ENCODE measurements around the gene LYPD6B. TPM values are rescaled to one million over a fixed set of nuclear protein-coding genes. Genes with fewer than 3 reads are reported as not detected.

Gene LYPD6B
- total RNA-seq, 1 donor from 2014 or later = not detected

DNA sequence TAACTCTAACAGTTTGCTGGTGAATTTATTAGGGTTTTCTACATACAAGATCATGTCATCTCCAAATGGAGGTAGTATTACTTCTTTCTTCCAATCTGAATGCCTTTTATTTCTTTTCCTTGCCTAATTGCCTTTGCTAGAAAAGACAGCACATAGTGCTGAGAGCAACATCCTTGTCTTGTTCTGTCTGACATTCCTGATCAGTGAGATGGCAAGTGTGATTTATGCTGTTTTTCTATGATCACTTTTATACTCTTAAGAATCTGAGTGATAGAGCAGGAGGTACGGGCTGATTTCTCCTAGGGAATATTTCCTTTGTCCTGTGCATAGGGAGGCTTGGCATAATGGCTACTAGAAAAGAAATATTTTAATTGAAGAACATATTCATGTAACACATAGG lies 17.3 kb downstream of the LYPD6B start:
- Mint-ChIP-seq H3K27ac (ENCODE audit: unreplicated experiment) (no peak overlapping the region), H3K36me3 (ENCODE audit: low read depth) (no peaks in the 10 kb centered on the region), H3K4me3 (no peak overlapping the region), H3K9me3 (no peaks in the 10 kb centered on the region), H3K27me3 (ENCODE audit: low read depth) (peaks cover 2% of the 10 kb centered on the region), H3K4me1 (no peaks in the 10 kb centered on the region)
- TF ChIP-seq, protein P1, sequence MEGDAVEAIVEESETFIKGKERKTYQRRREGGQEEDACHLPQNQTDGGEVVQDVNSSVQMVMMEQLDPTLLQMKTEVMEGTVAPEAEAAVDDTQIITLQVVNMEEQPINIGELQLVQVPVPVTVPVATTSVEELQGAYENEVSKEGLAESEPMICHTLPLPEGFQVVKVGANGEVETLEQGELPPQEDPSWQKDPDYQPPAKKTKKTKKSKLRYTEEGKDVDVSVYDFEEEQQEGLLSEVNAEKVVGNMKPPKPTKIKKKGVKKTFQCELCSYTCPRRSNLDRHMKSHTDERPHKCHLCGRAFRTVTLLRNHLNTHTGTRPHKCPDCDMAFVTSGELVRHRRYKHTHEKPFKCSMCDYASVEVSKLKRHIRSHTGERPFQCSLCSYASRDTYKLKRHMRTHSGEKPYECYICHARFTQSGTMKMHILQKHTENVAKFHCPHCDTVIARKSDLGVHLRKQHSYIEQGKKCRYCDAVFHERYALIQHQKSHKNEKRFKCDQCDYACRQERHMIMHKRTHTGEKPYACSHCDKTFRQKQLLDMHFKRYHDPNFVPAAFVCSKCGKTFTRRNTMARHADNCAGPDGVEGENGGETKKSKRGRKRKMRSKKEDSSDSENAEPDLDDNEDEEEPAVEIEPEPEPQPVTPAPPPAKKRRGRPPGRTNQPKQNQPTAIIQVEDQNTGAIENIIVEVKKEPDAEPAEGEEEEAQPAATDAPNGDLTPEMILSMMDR (conservative IDR thresholded peaks at IDR 0.05) = no peak
- no peak for DNase-seq (ENCODE audit: low read depth, low spot score)

DNA sequence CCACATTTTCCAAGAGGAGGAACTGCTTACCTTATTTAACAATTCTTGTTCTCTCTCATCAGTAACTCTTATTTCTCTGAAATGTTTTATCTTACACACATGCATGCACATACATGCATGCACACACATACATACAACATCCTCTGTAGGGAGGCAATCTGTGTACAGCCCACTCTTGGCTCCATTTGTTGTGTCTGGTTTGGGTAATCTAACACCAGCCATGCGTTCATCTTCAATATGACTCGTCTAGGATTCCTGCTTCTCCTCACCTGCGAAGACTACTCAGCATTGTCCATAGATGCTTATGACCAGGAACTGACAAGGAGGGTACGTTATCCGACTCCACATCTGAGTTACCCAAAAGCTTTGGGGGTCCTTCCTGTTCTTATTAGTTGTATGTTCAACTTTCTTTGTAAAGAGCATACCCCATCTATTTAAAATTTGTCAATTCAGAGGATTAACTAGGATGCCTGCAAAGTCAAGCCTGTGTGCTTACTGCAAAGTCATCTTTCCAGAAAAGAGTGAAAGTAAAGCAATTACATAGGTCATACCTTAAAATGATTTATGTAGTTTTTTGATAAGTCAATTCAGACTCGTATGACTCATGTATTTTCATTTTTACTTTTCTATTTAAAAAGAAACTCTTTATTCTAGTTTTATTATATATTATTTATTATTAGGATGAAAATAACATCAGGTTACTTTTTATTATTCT lies 18.2 kb downstream of the LYPD6B start:
- Mint-ChIP-seq H3K4me3 (no peak overlapping the region), H3K9me3 (no peaks in the 10 kb centered on the region), H3K4me1 (no peaks in the 10 kb centered on the region), H3K36me3 (ENCODE audit: low read depth) (no peaks in the 10 kb centered on the region), H3K27me3 (ENCODE audit: low read depth) (peaks cover 2% of the 10 kb centered on the region), H3K27ac (ENCODE audit: unreplicated experiment) (no peak overlapping the region)
- no peak for DNase-seq (ENCODE audit: low read depth, low spot score)
- TF ChIP-seq, protein P1 (conservative IDR thresholded peaks at IDR 0.05) = no peak

DNA sequence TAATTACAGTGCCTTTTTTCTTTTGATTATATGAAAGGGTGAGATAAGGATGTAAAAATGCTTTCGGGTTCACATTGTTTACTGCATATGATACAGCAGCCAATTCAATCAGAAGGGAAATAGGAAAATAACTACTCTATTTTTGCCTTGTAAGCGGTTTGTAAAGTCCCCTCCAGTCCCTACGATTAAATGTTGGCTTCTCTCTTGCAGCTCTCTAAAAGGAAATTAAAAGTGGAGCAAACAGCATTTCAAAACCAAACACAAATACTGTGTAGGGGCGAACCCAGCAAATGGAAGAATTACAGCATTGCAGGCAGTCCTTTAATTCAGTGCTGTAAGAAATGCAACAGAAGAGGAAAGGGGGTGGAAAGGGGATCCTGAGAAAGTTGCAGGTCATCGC lies 18.9 kb downstream of the LYPD6B start:
- TF ChIP-seq, protein P1 (conservative IDR thresholded peaks at IDR 0.05) = no peak
- H3K4me3 Mint-ChIP-seq = no peak overlapping the region
- no peaks in the 10 kb centered on the region for H3K9me3 Mint-ChIP-seq
- H3K4me1 Mint-ChIP-seq = no peaks in the 10 kb centered on the region
- H3K36me3 Mint-ChIP-seq (ENCODE audit: low read depth) = no peaks in the 10 kb centered on the region
- DNase-seq (ENCODE audit: low read depth, low spot score) = no peak
- H3K27me3 Mint-ChIP-seq (ENCODE audit: low read depth) = peaks cover 2% of the 10 kb centered on the region
- H3K27ac Mint-ChIP-seq (ENCODE audit: unreplicated experiment) = no peak overlapping the region

DNA sequence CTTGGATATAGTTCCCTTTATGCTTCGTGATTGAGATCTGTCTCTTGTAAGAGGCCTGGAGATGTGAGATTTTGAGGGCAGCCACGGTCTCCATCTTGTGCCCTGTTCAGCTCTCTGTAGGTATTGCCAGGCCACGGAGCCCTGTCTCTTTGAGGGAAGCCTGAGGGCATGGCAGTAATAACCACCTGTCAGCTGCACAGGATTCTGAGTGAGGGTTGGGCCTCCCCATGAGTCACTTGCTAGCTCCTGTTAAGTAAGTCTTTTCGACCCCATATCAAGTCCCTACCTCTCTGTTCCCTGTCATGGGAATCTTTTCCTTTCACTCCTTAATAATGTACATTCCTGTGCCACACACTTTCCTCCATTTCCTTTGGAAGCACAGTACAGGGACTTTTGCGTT lies 20.4 kb downstream of the LYPD6B start:
- H3K27me3 Mint-ChIP-seq (ENCODE audit: low read depth) = no peaks in the 10 kb centered on the region
- H3K36me3 Mint-ChIP-seq (ENCODE audit: low read depth) = no peaks in the 10 kb centered on the region
- TF ChIP-seq, protein P1 (conservative IDR thresholded peaks at IDR 0.05) = no peak
- H3K27ac Mint-ChIP-seq (ENCODE audit: unreplicated experiment) = no peak overlapping the region
- no peak for DNase-seq (ENCODE audit: low read depth, low spot score)
- H3K9me3 Mint-ChIP-seq = no peaks in the 10 kb centered on the region
- no peak overlapping the region for H3K4me3 Mint-ChIP-seq
- no peaks in the 10 kb centered on the region for H3K4me1 Mint-ChIP-seq

DNA sequence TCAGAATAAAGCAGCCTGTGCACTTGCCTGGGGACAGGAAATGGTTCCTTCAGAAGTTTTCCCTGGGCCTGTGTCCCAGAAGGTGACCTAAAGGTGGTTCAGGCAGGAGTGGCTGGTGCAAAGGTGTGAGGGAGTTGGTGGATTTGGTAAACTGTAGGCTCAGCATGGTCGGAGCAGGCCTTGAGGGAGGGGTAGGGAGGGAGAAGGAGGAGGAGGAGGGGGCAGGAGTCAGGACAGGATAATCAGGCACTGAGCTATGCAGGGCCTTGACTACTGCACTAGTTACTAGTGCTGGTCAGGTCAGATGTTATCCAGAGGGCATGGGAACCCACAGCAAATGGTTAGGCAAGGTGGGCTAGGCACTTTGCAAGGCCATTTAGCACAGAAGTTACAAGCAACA lies 21.3 kb downstream of the LYPD6B start:
- no peak for DNase-seq (ENCODE audit: low read depth, low spot score)
- H3K27me3 Mint-ChIP-seq (ENCODE audit: low read depth) = no peaks in the 10 kb centered on the region
- H3K9me3 Mint-ChIP-seq = no peaks in the 10 kb centered on the region
- H3K4me1 Mint-ChIP-seq = no peaks in the 10 kb centered on the region
- H3K27ac Mint-ChIP-seq (ENCODE audit: unreplicated experiment) = no peak overlapping the region
- H3K36me3 Mint-ChIP-seq (ENCODE audit: low read depth) = no peaks in the 10 kb centered on the region
- no peak overlapping the region for H3K4me3 Mint-ChIP-seq
- TF ChIP-seq, protein P1 (conservative IDR thresholded peaks at IDR 0.05) = no peak

Data from neural crest cell (in vitro differentiated cells).